ENCODE data around the gene DSCAM. TPM values are rescaled to one million over a fixed set of nuclear protein-coding genes. Genes with fewer than 3 reads are reported as not detected.

Gene DSCAM
- total RNA-seq, 2 experiments from 2014 or later = not detected

GRCh38 chr21:40660461-40660860 is 186.5 kb downstream of the DSCAM start:
- no peaks in the 10 kb centered on the region for H3K4me1 ChIP-seq (ENCODE audit: insufficient read depth, low read length)
- no peak for DNase-seq
- ChIA-PET CTCF (no interaction called here), POLR2A (no interaction called here)
- no peaks in the 10 kb centered on the region for H3K4me1 Mint-ChIP-seq (ENCODE audit: low read depth)
- peaks cover 0 to 8% of the 10 kb centered on the region in 2 experiments for H3K9me3 ChIP-seq (ENCODE audit: control insufficient read depth in 1 of 2, insufficient read depth in 1 of 2, low read length in 2 of 2)
- H3K4me3 ChIP-seq (ENCODE audit: low read length) = no peak overlapping the region
- H3K36me3 ChIP-seq (ENCODE audit: insufficient read depth, low read length) = no peaks in the 10 kb centered on the region
- H3K27me3 ChIP-seq (ENCODE audit: control insufficient read depth in 1 of 2, insufficient read depth in 2 of 2, low read length in 2 of 2) = no peaks in the 10 kb centered on the region
- peaks cover 3% of the 10 kb centered on the region for H3K9me3 Mint-ChIP-seq
- no peaks in the 10 kb centered on the region for H3K27me3 Mint-ChIP-seq
- H3K4me3 Mint-ChIP-seq = no peak overlapping the region
- H3K27ac Mint-ChIP-seq = no peak overlapping the region
- intact Hi-C loops (cut with DNase I, micrococcal nuclease) = no loop called here
- TF ChIP-seq CTCF (IDR thresholded peaks at IDR 0.05) = no peak
- no peak for ATAC-seq (ENCODE audit: poor library complexity)
- no peak overlapping the region for H3K27ac ChIP-seq (ENCODE audit: low read depth in 1 of 2, low read length in 2 of 2)
- no peaks in the 10 kb centered on the region for H3K36me3 Mint-ChIP-seq (ENCODE audit: low read depth)

GRCh38 chr21:40658311-40658710 is 188.6 kb downstream of the DSCAM start:
- CTCF ChIA-PET = no interaction called here
- H3K4me1 ChIP-seq (ENCODE audit: insufficient read depth, low read length) = no peaks in the 10 kb centered on the region
- H3K27me3 ChIP-seq (ENCODE audit: control insufficient read depth in 1 of 2, insufficient read depth in 2 of 2, low read length in 2 of 2) = no peaks in the 10 kb centered on the region
- H3K36me3 ChIP-seq (ENCODE audit: insufficient read depth, low read length) = no peaks in the 10 kb centered on the region
- intact Hi-C loops (cut with DNase I, micrococcal nuclease) = no loop called here
- no peak for DNase-seq
- peaks cover 0 to 5% of the 10 kb centered on the region in 2 experiments for H3K9me3 ChIP-seq (ENCODE audit: control insufficient read depth in 1 of 2, insufficient read depth in 1 of 2, low read length in 2 of 2)
- POLR2A ChIA-PET = no interaction called here
- no peak overlapping the region for H3K4me3 Mint-ChIP-seq
- no peak overlapping the region for H3K27ac ChIP-seq (ENCODE audit: low read depth in 1 of 2, low read length in 2 of 2)
- H3K9me3 Mint-ChIP-seq = peaks cover 3% of the 10 kb centered on the region
- no peaks in the 10 kb centered on the region for H3K36me3 Mint-ChIP-seq (ENCODE audit: low read depth)
- TF ChIP-seq CTCF (IDR thresholded peaks at IDR 0.05) = no peak
- H3K4me1 Mint-ChIP-seq (ENCODE audit: low read depth) = no peaks in the 10 kb centered on the region
- H3K4me3 ChIP-seq (ENCODE audit: low read length) = no peak overlapping the region
- no peak for ATAC-seq (ENCODE audit: poor library complexity)
- no peak overlapping the region for H3K27ac Mint-ChIP-seq
- H3K27me3 Mint-ChIP-seq = no peaks in the 10 kb centered on the region

- H3K4me3 ChIP-seq (ENCODE audit: low read length) = no peak overlapping the region
- H3K36me3 Mint-ChIP-seq (ENCODE audit: low read depth) = no peaks in the 10 kb centered on the region
- peaks cover 12% of the 10 kb centered on the region for H3K9me3 Mint-ChIP-seq
- peaks cover 0 to 19% of the 10 kb centered on the region in 2 experiments for H3K9me3 ChIP-seq (ENCODE audit: control insufficient read depth in 1 of 2, insufficient read depth in 1 of 2, low read length in 2 of 2)
- H3K27me3 Mint-ChIP-seq = no peaks in the 10 kb centered on the region
- H3K4me3 Mint-ChIP-seq = no peak overlapping the region
- ChIA-PET POLR2A (no interaction called here), CTCF (no interaction called here)
- intact Hi-C loops (cut with DNase I, micrococcal nuclease) = no loop called here
- no peak for TF ChIP-seq CTCF (IDR thresholded peaks at IDR 0.05)
- no peaks in the 10 kb centered on the region for H3K27me3 ChIP-seq (ENCODE audit: control insufficient read depth in 1 of 2, insufficient read depth in 2 of 2, low read length in 2 of 2)
- no peaks in the 10 kb centered on the region for H3K36me3 ChIP-seq (ENCODE audit: insufficient read depth, low read length)
- H3K4me1 ChIP-seq (ENCODE audit: insufficient read depth, low read length) = no peaks in the 10 kb centered on the region
- ATAC-seq (ENCODE audit: poor library complexity) (no peak), DNase-seq (no peak)
- H3K27ac Mint-ChIP-seq = no peak overlapping the region
- no peak overlapping the region for H3K27ac ChIP-seq (ENCODE audit: low read depth in 1 of 2, low read length in 2 of 2)
- H3K4me1 Mint-ChIP-seq (ENCODE audit: low read depth) = no peaks in the 10 kb centered on the region
Observed at GRCh38 chr21:40652436-40652835, 194.5 kb downstream of the DSCAM start.
